Effector memory CD4-positive, alpha-beta T cell (primary cell): ENCODE measurements around the gene ADORA1.

Experiments used
- DNase-seq, 3 donors: peaks; one replicate each; pipeline ENCODE4 v3.0.0-alpha.2; 2020
- H3K27ac ChIP-seq: 2 replicates; pipeline ENCODE4 v1.7.0; 2013; ENCODE audit warnings: mild to moderate bottlenecking, low read length, moderate library complexity; ENCODE audit not compliant: insufficient read depth, poor library complexity, severe bottlenecking
- H3K27me3 ChIP-seq: replicated peaks from 2 replicates; pipeline ENCODE4 v1.7.0; 2013; ENCODE audit warnings: mild to moderate bottlenecking, low read length; ENCODE audit not compliant: insufficient read depth, control insufficient read depth, poor library complexity, severe bottlenecking
- H3K36me3 ChIP-seq: 2 replicates; pipeline ENCODE4 v1.7.0; 2013; ENCODE audit warnings: mild to moderate bottlenecking, low read length, moderate library complexity; ENCODE audit not compliant: control insufficient read depth, insufficient read depth
- H3K4me1 ChIP-seq: 2 replicates; pipeline ENCODE4 v1.7.0; 2013; ENCODE audit warnings: low read length, mild to moderate bottlenecking; ENCODE audit not compliant: control insufficient read depth, insufficient read depth, poor library complexity, severe bottlenecking
- H3K4me3 ChIP-seq: 2 replicates; pipeline ENCODE4 v1.7.0; 2013; ENCODE audit warnings: low read length, low read depth, mild to moderate bottlenecking; ENCODE audit not compliant: insufficient read depth, poor library complexity, severe bottlenecking
- H3K9me3 ChIP-seq: 2 replicates; pipeline ENCODE4 v1.7.0; 2013; ENCODE audit warnings: mild to moderate bottlenecking, low read length, moderate library complexity; ENCODE audit not compliant: control insufficient read depth

The ADORA1 gene

DNA sequence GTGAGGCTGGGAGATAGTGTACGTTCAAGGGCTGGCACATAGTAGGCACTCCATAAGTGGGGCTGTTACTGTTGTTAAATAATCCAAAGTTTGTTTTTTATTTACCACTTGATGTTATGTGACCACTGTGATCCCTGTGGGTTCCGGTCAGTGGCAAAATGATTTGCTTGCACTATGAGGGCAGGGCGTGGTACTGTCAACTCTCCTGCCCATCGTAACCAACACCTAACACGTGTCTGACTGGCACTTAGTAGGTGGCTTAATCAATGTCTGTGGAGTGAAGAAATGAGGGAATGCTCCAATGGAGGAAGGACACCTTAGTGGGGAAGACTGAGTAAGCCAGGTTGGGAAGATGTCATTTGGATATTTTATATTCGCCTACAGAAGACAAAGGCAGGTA is 14.6 kb downstream of the ADORA1 start:
- no peak overlapping the region for H3K27ac ChIP-seq
- DNase-seq, result no peak
- H3K4me3 ChIP-seq, result no peak overlapping the region
- H3K9me3 ChIP-seq, result no peaks in the 10 kb centered on the region
- no peaks in the 10 kb centered on the region for H3K4me1 ChIP-seq
- no peaks in the 10 kb centered on the region for H3K36me3 ChIP-seq
- H3K27me3 ChIP-seq, result no peaks in the 10 kb centered on the region

DNA sequence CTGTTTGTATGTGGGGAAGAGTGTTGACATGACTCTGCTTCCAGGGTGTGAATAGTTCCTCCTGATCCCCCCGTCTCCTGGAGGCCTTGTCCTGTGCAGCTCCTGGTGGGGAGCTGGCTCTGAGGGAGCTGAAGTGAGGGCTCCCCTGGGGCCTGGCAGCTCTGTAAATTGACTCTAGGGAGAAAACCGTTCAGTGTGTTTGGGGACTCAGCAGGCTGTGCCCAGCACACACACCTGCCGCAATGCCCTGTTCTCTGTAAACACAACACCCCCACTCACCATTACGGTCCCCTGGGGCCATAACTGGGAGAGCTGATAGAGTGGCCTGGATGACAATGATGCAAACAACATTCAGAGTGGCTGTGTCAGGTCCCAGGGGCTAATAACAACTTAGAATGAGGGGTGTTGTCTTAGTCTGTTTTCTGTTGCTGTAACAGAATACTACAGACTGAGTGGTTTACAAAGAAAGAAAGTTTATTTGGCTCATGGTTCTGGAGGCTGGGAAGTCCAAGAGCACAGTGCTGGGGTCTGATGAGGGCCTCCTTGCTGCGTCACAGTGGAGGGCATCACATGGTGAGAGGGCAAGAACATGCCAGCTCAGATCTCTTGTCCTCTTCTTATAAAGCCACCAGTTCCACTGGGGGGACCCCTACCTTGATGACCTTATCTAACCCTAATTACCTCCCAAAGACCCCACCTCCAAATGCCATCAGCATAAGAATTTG is 15.3 kb downstream of the ADORA1 start:
- Histone ChIP-seq H3K9me3 (no peaks in the 10 kb centered on the region), H3K27ac (no peak overlapping the region), H3K4me1 (no peaks in the 10 kb centered on the region), H3K4me3 (no peak overlapping the region), H3K27me3 (no peaks in the 10 kb centered on the region), H3K36me3 (no peaks in the 10 kb centered on the region)
- no peak for DNase-seq

DNA sequence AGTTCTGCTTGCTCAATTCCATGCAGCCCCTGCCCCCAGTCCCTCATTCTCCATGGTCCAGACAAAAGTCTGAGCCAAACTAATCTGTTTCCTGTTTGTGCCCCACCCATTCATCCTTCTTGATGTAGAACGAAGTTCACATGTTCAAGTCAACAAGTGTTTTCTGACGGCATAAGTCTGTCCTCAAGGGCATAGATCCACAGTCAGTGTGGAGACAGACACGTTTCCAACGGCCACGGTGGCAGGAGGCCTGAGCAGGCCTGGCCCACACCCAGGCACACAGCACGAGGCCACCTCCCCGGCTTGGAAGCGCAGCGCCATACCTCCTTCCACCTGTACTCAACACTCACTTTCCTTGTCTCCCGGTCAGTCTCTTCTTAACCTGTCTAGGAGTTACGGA is 16.1 kb downstream of the ADORA1 start:
- H3K9me3 ChIP-seq, result no peaks in the 10 kb centered on the region
- no peak overlapping the region for H3K4me3 ChIP-seq
- DNase-seq, result no peak
- H3K4me1 ChIP-seq, result no peaks in the 10 kb centered on the region
- H3K27me3 ChIP-seq, result no peaks in the 10 kb centered on the region
- H3K36me3 ChIP-seq, result no peaks in the 10 kb centered on the region
- no peak overlapping the region for H3K27ac ChIP-seq

DNA sequence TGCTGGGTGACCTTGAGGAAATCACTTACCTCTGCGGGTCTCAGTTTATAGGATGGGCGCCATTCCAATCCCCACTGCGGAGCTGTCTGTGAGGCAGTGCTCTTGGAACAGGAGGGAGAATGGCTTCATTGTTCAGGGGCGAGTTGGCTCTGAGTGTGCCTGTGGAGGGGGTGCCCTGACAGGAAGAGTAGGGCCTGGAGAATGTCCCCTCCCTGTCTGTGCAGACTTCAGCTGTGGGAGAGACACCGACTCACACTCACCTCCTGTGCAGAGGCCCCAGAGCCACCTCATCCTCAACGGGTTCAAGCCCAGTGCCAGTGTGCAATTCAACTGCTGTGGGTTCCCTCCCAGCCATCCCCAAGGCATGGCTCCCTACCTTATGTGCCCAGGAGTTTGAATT is 17.1 kb downstream of the ADORA1 start:
- Histone ChIP-seq H3K36me3 (no peaks in the 10 kb centered on the region), H3K4me3 (no peak overlapping the region), H3K27me3 (no peaks in the 10 kb centered on the region), H3K4me1 (no peaks in the 10 kb centered on the region), H3K27ac (no peak overlapping the region), H3K9me3 (no peaks in the 10 kb centered on the region)
- no peak for DNase-seq

DNA sequence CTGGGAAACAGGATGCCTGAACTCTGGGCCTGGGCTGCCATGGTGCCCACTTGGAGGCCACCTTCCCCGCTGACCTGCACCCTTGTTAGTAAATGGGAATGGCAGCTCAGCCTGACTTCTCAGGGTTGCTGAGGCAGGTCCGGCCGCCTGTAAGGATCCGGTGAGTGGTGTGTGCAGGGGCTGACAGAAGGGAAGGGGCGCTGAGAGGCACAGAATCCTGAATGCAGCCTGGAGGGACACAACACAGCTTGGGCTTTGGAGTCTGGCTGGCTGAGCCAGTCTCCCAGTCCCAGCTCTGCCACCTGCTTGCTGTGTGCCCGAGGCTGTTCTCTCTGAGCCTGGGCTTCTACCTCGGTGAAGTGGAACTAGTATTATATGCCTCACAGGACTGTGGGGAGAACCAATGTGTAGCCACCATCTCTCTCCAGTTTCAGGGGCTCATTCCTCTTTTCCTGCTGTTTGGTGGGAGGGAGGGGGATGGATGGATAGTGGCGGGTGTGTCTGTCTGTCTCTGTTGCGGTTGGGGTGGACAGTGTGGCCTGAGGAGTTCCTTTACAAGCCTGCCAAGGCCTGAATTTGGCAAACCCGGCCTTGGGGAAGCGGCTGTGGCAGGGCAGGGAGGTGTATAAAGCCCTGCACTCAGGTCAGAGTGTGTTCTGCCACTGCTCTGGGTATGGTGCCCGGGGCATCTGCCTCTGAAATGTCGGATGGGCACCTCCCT is 18.0 kb downstream of the ADORA1 start:
- H3K4me1 ChIP-seq, result no peaks in the 10 kb centered on the region
- DNase-seq, result no peak
- no peak overlapping the region for H3K27ac ChIP-seq

DNA sequence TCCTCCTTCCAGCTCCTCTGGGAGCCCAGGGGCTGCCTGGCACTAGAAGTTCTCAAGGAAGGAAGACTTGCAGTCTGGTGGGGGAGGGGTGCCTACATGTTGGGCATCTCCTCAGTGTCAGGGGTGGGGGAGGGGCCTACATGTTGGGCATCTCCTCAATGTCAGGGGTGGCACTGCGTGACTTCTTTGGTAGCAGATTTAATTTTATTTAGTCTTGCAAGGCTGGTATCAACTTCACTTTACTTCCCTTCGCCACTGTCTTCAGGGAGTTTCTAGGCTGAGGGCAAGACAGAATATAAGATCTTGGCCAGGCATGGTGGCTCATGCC is 18.5 kb downstream of the ADORA1 start:
- Histone ChIP-seq H3K27ac (no peak overlapping the region), H3K27me3 (no peaks in the 10 kb centered on the region), H3K36me3 (no peaks in the 10 kb centered on the region), H3K9me3 (no peaks in the 10 kb centered on the region), H3K4me3 (no peak overlapping the region), H3K4me1 (no peaks in the 10 kb centered on the region)
- DNase-seq, result no peak

More for the DNA sequence above, 18.0 kb downstream of the ADORA1 start:
- no peaks in the 10 kb centered on the region for H3K9me3 ChIP-seq
- no peaks in the 10 kb centered on the region for H3K27me3 ChIP-seq
- H3K36me3 ChIP-seq, result no peaks in the 10 kb centered on the region
- H3K4me3 ChIP-seq, result no peak overlapping the region

DNA sequence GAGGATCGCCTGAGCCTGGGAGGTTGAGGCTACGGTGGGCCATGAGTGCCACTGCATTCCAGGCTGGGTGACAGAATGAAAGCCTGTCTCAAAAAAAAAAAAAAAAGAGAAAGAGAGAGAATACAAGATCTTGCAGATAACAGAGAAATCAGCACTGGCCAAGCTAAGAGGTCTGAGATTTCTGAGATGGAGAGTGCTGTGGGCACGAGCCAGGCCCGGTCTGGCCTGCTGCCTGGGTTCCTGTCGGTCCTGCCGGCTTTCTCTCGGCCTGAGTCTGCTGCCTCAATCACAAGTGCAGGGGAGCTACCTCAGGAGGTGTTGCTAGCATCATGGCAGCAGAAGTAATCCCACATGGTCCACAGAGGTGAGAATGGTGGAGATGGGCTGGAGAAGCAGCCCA is 19.0 kb downstream of the ADORA1 start:
- no peaks in the 10 kb centered on the region for H3K27me3 ChIP-seq
- no peak overlapping the region for H3K27ac ChIP-seq
- H3K9me3 ChIP-seq, result no peaks in the 10 kb centered on the region
- no peak for DNase-seq
- no peaks in the 10 kb centered on the region for H3K4me1 ChIP-seq
- H3K36me3 ChIP-seq, result no peaks in the 10 kb centered on the region
- no peak overlapping the region for H3K4me3 ChIP-seq

DNA sequence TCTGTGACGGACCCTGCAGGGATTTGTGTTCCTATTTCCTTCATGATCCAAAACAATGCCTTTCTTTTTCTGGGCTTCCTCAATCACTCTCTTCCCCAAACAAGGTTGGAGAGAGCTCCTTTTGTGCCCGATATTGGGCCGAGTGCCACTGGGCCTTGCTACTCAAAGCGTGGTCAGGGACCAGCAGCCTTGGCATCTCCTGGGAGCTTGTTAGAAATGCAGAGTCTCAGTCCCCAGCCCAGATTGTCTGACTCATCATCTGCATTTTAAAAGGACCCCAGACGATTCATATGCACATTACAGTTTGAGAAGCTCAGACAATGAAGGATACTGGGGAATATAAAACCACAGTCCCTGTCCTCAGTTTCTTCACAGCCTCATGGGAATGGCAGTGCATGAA is 19.9 kb downstream of the ADORA1 start:
- Histone ChIP-seq H3K27ac (no peak overlapping the region), H3K4me1 (no peaks in the 10 kb centered on the region), H3K4me3 (no peak overlapping the region), H3K27me3 (no peaks in the 10 kb centered on the region), H3K36me3 (no peaks in the 10 kb centered on the region), H3K9me3 (no peaks in the 10 kb centered on the region)
- no peak for DNase-seq

DNA sequence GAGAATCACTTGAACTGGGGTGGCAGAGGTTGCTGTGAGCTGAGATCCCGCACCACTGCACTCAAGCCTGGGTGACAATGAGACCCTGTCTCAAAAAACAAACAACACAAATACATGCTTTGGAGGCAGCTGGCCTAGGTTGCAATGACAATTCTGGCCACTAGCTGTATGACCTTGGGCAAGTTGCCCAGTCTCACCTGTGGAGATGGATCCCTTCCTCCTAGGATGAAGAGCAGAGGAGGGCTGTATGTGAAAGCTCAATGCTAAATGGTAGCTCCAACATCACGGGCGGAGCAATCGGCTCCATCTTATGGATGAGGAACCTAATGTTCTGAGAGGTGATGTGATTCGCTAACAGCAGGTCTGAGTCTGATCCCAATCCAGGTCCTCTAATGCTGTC is 20.6 kb downstream of the ADORA1 start:
- no peaks in the 10 kb centered on the region for H3K4me1 ChIP-seq
- H3K27ac ChIP-seq, result no peak overlapping the region
- no peak overlapping the region for H3K4me3 ChIP-seq
- no peaks in the 10 kb centered on the region for H3K27me3 ChIP-seq
- H3K9me3 ChIP-seq, result no peaks in the 10 kb centered on the region
- DNase-seq, result no peak
- H3K36me3 ChIP-seq, result no peaks in the 10 kb centered on the region

DNA sequence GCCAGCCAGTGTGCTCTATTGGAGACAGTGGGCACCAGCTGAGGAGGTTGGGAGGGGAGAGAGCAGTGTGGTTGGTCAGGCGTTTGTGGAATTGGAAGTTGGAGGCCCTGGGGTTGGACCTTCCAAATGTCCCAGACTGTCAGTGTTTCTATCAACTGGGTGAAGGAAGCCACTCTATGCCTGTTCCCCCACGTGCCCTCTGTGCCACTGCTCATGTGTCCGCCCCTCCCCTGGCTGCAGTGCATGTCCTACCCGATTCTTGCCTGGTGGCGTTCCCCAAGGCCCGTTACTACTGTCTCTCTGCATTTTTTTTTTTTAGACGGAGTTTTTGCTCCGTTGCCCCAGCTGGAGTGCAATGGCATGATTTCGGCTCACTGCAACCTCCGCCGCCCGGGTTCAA is 21.1 kb downstream of the ADORA1 start:
- H3K27me3 ChIP-seq, result no peaks in the 10 kb centered on the region
- no peaks in the 10 kb centered on the region for H3K36me3 ChIP-seq
- H3K27ac ChIP-seq, result no peak overlapping the region
- no peaks in the 10 kb centered on the region for H3K4me1 ChIP-seq
- no peaks in the 10 kb centered on the region for H3K9me3 ChIP-seq
- no peak for DNase-seq
- no peak overlapping the region for H3K4me3 ChIP-seq
